CD4-positive, alpha-beta T cell treated with Interferon gamma for 1 hour (primary cell): ENCODE results near the gene COPZ1.
"Not testable (repeated sequence)": the region's sequence is repeated elsewhere in the genome, so short reads cannot be mapped to it uniquely, and the experiment has no call there.

Source experiments
- DNase-seq: peaks from one replicate; pipeline ENCODE4 v3.0.0-alpha.2; 2020

Gene COPZ1

DNA sequence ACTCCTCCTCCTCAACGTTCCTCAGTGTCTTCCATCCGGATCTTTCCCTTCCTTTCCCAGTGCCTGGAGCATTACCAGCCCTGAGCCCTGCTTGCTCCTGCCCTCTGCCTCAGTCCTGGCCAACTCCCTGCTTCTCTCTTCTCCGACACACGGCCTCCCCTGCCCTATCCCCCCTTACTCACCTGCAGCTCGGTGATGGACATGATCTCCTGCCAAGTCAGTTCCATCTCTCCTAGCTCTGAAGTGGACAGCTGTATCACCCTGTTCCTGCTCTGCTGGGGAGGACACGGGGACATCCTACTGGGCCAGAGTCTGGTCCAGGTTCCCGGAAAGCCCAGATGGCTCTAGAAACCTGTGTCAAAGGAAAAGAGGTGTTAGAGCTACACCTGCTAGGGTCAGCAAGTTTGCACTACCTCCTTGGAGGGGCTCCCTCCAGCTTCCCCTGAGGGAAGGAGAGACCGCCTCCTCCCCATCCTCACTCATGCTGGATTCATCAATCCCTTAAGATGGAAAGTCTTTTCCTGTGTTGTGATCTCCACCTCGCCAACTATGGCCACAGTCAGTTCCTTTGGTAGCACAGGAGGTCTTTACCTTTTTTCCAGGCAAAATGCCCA, 29.9 kb upstream of the COPZ1 start:
- no peak for DNase-seq

DNA sequence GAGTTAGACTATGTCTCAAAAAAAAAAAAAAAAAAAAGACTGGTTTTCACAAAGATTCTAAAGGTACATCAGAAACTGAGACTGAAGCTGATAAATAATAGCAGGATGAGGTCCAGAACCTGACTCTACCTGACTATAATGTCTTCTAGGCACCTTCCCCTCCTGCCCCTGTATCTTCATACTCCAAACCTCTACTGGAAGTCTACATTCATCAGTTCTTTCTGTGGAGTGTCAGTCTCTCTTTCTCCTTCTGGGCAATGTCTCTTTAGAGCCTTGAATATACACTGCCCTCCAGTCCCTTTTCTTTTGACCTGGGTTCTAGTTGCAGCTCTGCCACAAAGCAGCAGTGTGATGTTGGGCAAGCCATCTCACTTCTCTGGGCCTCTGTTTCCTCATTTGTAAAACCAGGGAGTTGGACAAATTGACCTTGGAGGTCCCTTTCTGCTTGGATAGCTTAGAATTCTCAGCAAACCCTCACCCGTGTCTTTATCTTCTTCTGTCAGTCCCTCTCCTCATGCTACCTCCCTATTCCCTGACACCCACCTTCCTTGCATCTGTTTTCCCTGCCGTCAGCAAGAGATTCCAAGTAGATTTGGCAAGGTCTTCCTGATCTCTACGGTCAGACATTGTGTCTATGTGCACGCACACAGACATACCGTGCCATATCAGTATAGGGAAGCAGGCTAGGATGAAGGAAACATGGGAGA, 28.4 kb upstream of the COPZ1 start:
- no peak for DNase-seq

DNA sequence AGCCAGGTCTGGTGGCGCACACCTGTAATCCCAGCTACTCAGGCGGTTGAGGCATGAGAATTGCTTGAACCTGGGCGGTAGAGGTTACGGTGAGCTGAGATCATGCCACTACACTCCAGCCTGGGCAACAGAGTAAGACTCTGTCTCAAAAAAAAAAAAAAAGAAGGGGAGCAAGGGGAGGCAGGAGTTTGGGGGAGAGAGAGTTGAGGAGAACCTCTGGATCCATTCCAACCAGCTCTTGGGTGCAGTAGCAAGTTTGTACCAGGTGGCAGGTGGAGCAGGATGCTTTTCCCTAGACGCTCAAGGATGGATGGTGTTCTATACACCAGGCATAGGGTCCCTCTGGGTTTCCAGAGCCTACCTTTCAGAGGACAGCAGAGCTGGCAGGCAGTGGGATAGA, 26.0 kb upstream of the COPZ1 start:
- DNase-seq: no peak

DNA sequence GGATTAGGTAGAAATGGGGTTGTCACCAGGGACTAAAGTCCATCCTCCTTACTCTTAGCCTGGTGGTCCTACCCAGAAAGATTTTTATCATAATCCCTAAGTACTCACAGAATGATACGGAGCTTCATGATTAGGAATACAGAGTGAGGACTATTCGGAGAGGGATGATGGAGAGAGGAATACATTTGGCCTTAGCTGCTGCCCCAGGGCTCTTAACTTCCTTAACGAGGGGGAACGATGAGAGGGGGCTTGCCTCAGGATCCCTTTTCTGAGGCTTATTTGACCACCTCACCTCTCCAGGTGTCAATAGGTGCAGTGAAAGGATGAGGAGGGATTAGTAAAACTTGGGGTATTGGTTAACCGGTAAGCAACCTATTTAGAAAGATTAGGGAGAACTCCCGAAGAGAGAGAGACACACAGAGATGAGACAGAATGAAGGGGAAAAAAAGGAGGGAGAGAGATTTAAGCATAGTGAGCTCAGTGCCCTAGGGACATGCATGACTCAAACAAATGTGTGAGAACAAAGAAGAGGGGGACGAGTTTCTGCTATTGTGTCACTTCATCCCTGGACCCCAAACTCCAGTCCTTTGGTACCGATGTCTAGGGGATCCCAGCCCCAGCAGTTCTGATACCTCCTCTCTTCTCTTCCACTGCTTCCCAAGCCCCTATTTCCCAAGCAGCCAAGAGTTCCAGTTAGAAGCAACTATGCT, 25.3 kb upstream of the COPZ1 start:
- no peak for DNase-seq

DNA sequence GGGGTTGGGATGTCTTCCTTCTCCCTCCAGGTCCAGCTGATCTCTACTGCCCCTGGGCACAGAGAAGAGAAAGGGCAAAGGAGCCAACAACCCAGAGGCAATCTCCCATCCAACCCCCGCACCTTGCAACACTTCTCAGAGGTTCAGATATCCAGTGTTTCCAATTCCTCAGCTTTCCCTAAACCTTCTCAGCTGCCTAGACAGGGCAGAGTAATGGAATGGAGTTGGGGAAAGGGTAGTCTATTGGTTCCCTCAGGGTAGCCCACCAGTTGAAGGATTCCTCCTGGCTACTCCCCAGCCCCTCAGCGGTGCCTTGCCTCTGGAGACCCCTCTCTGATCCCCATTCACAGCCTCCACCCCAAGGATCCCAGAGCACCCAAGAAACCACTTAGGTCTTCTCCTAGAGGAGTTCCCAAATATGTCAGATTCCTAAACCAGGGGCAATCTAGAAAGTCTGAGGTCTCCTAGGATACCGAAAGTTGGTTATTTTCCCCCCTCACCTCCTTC, 24.7 kb upstream of the COPZ1 start:
- DNase-seq: no peak

DNA sequence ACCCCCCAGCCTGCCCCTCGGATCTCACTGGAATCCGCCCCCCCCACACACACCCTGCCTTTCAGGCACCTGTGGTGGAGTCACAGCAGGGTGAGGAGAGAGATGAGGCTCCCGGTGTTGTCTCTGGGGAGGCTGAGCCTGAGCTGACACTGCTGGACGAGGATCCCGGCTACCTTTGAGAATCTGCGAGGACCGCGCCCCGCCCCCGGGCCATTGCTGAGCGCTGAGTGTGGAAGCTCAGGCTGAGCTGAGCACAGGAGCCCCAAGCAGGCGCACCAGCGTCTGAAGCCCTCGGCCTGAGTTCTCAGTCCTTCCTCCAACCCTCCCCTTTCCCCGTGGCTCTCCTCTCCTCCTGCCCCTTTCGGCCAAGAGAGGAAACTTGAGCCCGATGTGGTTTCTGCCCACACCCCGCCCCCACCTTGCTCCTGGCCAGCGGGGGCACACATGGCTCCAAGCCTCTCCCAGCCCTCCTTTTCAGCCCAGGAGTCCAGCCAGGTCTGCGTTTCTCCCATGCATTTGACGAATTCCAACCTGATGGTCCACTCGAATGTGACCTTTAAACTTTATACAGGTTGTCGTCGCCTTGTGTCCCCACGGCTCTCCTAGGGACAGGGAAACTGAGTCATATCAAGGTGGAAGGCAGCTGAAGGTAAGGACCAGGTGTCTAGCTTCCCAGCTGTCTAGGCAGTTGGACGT, 24.1 kb upstream of the COPZ1 start, which contains the start of gene NFE2:
TSS of gene NFE2 (minus strand) at position 284 of the 696 bp plus-strand sequence. CDS start 5,767 bp downstream, outside the sequence.
- peak; percentile 41 for DNase-seq

DNA sequence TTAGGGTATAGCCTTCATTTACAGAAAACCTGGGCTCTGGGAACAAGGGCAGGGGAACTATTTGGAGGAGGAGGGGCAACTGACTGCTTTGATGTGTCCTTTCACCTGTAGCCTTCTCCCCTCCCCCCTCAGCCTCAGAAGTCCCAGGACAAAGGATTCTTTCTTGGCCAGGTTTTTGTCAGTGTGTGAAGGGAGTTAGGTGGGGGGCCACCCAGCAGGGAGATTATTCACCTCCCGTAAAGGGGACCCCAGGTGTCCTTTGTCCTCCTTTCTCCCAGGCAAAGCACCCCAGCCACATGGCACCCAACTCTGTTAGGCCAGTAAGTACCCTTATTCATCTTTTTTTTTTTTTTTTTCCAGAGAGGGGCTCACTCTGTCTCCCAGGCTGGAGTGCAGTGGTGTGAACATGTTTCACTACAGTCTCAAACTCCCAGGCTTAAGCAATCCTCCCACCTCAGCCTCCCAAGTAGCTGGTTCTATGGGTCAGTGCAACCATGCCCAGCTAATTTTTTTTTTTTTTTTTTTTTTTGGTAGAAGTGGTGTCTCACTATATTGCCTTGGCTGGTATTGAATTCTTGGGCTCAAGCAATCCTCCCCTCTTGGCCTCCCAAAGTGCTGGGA, 23.4 kb upstream of the COPZ1 start:
- no peak for DNase-seq

DNA sequence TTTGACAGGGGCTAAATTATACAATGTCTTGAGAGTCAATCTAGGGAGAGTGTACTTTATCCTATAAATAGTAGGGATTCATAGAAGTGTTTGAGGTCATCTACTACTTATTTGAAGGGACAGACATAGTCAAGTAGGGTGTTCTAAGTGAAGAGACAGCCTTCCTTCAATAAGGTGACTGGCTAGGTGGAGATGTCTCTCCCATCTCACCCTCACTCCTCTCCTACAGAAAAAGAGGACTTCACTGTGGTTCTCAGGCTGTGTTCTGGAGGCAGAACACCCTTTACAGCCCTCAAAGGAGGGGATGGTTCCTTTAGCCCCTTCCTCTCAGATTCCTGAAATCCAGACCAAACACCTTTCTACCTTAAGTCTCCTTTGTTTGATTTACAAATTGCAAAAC, 21.3 kb upstream of the COPZ1 start:
- no peak for DNase-seq

DNA sequence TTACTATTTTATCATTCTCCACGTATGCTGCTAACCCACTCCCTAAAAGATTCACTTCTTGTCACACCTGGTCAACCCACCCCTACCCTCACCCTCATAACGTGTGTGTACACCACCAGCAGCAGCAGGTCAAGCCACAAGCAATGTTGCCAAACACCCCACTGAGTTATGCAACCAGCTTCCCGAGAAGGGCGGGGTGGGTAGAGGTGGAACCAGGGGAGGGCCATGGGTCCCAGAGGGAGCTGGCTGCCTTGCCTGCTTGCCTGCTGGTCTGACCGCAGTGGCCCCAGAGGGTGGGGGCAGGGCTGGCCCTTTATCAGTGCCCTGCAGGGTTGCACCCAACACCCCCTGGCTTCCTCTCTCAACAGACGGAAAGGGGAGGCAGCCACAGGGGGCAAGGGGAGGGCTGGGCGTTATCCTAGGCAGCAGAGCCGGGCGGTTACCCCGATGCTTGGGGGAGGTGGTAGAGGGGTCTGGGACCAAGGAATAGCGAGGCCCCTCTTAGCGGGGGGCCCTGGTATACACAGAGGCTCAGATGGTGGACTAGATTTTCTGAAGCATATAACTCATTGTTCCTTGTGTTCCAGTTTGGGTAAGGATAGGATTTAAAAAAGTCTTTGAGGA, 20.6 kb upstream of the COPZ1 start:
- peak; percentile 66 for DNase-seq

DNA sequence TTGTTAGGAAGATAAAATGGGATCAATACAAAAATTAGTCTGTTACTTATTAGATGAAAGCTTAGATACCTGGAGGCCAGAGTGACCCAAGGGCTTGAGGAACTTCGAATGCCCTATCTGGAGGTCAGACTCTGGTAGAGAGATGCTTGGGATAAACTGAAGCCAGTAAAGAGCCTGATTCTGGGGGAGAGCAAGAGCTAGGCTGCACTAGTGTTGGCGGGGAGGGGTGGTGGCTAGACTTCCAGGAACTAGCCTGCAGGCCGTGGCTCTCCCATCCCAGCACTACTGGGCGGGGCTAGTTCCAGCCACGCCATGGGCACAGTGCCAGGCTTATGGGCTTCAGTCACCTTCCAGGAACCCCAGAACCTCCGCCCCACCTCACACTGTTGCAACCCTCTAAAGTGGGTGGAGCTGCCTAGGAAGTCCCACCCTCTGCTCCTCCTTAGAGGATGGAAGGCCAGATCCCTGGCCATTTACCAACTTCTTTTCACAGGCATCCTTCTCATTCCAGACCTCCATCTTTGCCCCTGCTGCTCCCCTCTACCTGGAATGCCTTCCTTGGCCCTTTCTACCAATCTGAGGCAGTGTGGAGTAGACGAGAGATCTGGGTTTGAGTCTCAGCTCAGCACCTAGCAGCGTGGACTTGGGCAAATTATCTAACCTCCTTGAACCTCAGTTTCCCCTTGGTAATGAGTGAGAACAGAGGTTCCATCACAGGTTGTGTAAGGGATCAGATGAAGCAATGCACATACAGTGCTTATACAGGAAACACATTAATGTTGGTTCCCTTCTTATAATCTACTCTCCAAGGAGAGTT, 17.8 kb upstream of the COPZ1 start:
- DNase-seq: peak; percentile 78

DNA sequence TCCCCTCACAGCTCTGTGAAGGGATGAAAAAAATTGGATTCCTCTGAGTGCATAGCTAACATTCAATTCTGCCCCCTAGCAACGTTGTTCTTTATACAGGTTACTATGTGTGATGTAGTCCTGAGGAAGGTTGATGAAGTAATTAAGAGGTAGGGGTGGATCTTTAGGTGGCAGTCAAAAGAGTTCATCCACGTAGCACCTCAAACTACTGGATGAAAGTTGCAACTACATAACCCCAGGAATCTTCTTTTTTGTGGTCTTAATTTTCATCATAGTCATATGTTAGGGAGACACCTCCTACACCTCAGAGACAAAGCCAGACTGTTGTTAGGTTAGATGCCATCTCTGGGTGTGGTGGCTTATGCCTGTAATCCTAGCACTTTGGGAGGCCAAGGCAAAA, 13.9 kb upstream of the COPZ1 start:
- no peak for DNase-seq

DNA sequence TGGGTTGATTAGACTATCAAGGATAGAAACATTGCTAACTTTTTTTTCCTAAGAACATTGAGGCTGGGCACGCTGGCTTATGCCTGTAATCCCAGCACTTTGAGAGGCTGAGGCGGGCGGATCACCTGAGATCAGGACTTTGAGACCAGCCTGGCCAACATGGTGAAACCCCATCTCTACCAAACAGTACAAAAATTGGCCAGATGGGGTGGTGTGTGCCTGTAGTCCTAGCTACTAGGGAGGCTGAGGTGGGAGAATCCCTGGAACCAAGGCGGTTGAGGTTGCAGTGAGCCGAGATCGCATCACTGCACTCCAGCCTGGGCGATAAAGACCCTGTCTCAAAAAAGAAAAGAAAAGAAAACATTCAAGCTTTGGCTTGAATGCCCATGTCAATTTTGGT, 12.6 kb upstream of the COPZ1 start:
- DNase-seq: not testable (repeated sequence)

DNA sequence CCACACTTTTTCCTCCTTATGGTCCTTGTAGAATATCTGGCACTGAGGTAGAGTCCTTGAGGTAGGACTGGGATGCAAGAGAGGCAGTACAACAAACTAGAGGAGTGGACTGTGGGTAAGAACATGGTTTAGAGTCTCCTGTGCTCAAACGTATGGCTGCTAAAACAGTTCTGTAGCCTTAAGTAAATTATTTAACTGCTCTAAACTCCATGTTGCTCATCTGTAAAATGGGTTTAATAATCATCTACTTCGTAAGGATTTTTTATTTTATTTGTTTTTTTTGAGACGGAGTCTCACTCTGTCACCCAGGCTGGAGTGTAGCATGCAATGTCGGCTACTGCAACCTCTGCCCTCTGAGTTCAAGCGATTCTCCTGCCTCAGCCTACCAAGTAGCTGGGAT, 3.6 kb upstream of the COPZ1 start:
- no peak for DNase-seq

DNA sequence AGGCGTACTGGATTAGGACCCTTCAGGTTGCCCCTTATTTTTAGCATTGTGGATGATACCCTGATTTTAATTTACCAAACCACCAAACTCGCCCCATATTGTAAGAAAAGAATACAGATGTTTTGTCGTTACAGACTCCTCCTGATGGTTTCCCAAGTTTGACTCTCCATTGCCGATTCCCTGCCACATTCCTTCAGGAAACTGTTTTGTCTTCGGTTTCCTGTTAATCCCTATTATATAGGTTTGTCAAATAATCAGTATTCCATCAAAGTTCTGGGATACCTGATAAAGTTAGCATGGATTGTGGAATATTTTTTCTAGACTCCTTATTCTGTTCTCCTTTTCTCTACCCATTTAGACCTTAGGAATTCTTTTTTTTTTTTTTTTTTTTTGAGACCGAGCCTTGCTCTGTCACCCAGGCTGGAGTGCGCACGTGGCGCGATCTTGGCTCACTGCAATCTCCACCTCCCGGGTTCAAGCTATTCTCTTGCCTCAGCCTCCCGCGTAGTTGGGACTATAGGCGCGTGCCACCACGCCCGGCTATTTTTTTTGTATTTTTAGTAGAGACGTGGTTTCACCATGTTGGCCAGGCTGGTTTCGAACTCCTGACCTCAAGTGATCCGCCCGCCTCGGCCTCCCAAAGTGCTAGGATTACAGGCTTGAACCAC, 645 bp downstream of the COPZ1 start:
- not testable (repeated sequence) for DNase-seq

DNA sequence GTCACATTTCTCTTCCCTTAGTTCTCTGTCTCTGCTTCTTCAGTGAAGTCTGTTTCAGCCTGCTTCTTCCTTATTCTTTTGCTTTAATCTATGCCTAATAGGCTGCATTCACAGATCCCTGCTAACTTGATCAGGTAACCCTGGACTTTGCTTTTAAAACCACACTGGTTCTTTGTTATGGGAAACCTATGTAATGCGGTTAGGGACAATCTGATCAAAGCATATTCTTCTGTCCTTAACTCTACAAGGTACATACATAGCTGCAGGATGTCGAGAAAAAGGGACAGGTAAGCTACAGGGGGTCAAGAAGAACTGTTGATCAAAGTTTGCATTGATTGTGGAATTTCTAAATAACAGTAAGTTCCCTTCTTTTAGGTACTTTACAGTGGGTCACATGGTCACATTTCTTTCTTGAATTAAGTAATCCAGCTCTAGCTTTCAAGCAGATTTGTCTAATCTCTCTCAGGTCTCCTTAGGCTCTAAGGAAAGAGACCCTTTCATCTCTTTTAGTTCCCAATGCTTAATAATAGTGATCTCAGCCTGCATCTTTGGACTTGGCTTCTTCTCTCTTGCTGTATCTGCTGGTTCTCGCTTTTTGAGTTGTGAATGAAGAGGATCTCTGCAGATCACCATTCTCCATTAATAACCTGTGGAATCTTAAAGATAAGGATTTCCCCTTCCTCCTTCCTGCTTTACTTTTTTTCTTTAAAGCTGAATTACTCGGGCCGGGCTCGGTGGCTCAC, 3.8 kb downstream of the COPZ1 start:
- no peak for DNase-seq

DNA sequence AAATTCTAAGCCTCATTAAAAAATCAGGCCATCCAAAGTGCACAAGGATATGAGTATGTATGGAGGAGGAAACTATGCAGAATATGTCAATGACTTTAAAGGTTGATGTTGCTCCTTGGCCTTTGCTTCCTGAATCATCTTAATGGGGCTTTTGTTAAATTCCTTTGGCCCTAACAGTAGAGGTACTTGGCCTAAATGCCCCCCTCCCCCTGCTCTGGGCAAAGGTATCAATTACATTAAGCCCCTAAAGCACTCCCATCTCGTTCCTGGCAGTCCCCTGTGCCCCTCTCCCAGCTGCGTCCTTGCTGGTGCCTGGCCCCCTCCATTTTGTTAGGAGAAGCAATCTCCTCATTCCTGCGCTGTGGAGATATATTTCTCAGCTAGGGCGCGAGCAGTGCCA, 4.8 kb downstream of the COPZ1 start:
- no peak for DNase-seq

DNA sequence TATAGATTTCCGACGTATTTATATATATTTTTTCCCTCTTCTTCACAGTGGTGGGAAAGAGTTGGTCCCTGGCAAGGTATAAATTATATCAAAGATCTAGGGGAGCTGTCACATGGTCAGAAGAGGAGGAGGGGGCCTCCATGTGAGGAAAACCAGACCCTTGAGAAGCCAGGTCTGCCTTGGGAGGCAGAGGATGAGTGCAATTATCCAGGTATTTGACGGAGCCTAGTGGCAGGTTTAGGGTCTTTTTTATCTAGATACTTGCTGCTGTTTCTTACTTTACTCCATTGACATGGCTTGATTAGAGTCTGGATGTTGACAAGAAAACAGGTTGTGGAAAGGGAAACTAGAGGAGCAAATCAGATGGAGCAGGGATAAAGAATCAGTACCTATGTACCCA, 5.5 kb downstream of the COPZ1 start:
- no peak for DNase-seq

DNA sequence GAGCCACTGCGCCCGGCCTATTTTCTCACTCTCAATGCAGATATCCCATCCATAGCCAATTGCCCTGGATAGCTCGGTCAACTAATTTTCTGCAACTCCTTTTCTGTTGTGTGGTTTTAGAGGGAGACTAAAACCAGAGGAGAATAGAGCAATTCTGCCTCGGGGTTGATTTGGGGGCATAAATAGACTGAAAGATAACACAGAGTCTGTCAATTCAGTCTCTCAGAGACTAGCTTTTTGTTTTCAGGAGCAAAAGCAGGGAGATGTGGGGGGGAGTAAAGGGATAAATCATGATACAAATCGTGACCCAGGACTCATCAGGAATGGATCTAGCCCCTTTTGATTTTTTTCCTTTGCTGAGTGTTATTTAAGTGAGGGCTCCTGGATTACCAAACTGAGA, 6.5 kb downstream of the COPZ1 start:
- DNase-seq: no peak

DNA sequence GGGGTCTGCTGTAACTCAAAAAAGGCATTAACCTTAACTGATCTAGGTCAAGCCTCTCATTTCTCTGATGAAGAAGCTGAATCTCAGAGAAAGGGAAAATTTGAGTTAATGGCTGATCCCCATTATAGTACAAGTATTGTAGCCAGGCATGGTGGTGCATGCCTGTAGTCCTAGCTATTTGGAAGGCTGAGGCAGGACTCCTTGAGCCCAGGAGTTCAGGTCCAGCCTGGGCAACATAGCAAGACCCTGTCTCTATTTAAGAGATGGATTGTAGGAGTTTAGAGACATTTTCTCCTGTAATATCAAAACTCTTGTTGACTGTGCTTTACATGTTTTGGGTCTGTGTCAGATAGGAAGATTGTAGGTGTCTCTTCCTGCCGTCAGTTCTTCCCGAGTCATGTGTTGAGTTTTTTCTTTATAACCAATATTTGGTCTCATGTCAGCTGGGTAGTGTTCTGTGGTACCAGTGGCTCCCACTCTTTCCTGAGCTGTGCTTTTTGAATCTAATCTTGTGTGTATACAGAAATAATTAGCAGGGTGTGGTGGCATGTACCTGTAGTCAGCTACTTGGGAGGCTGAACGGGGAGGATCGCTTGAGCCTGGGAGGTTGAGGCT, 8.6 kb downstream of the COPZ1 start:
- DNase-seq: no peak
